Endodermal cell (in vitro differentiated cells): ENCODE data around the gene FAM131A. TPM values are rescaled to one million over a fixed set of nuclear protein-coding genes. Genes with fewer than 3 reads are reported as not detected.

Experiments
- DNase-seq: peaks from one replicate; pipeline ENCODE4 v3.0.0-alpha.2; 2017
- H3K27ac ChIP-seq: 2 replicates; pipeline ENCODE4 v1.5.1; 2013; ENCODE audit warnings: mild to moderate bottlenecking, low read depth, low read length, moderate library complexity
- H3K27me3 ChIP-seq: 2 replicates; pipeline ENCODE4 v1.6.1; 2013; ENCODE audit warnings: mild to moderate bottlenecking, low read length, moderate library complexity; ENCODE audit not compliant: insufficient read depth, control insufficient read depth, poor library complexity, severe bottlenecking
- H3K36me3 ChIP-seq: 2 replicates; pipeline ENCODE4 v1.7.0; 2013; ENCODE audit warnings: mild to moderate bottlenecking, low read length, moderate library complexity; ENCODE audit not compliant: control insufficient read depth, insufficient read depth
- H3K4me1 ChIP-seq: one replicate; pipeline ENCODE4 v1.7.0; 2013; ENCODE audit warnings: low read length; ENCODE audit not compliant: control insufficient read depth, insufficient read depth
- H3K4me3 ChIP-seq: 2 replicates; pipeline ENCODE4 v1.5.1; 2013; ENCODE audit warnings: mild to moderate bottlenecking, low read length, moderate library complexity
- H3K9ac ChIP-seq: 2 replicates; pipeline ENCODE4 v1.6.1; 2013; ENCODE audit warnings: mild to moderate bottlenecking, low read length, moderate library complexity; ENCODE audit not compliant: poor library complexity, severe bottlenecking; ENCODE audit errors: extremely low read depth
- H3K9me3 ChIP-seq: 2 replicates; pipeline ENCODE4 v1.6.1; 2013; ENCODE audit warnings: mild to moderate bottlenecking, low read length, moderate library complexity; ENCODE audit not compliant: control insufficient read depth
- H3K27ac Mint-ChIP-seq: 2 replicates; pipeline ENCODE4 v1.8.0; 2020; ENCODE audit warnings: mixed read lengths
- H3K27me3 Mint-ChIP-seq: 2 replicates; pipeline ENCODE4 v1.8.0; 2021; ENCODE audit warnings: mild to moderate bottlenecking, mixed read lengths; ENCODE audit not compliant: insufficient read depth
- H3K36me3 Mint-ChIP-seq: 2 replicates; pipeline ENCODE4 v1.8.0; 2020; ENCODE audit warnings: low read depth, mixed read lengths
- H3K4me1 Mint-ChIP-seq: 2 replicates; pipeline ENCODE4 v1.8.0; 2020; ENCODE audit warnings: mixed read lengths
- H3K4me3 Mint-ChIP-seq: 2 replicates; pipeline ENCODE4 v1.8.0; 2020; ENCODE audit warnings: mild to moderate bottlenecking, moderate library complexity, mixed read lengths
- H3K9me3 Mint-ChIP-seq: 2 replicates; pipeline ENCODE4 v1.8.0; 2020; ENCODE audit warnings: mild to moderate bottlenecking, mixed read lengths
- WGBS, 2 experiments: methylation state at CpG; one replicate each; pipeline versions ENCODE4 v1.1.5 to v1.1.7; 2013; ENCODE audit warnings: missing lambda C conversion rate in 2 of 2, mixed read lengths in 1 of 2; ENCODE audit not compliant: insufficient coverage in 1 of 2, insufficient read length in 1 of 2; 5-methylcytosine and 5-hydroxymethylcytosine counted together
- total RNA-seq, 2 donors: library from RNA; stranded (reverse); fragmentation: NEBNext Ultra II Directional in 1 of 2; extraction: Animal tissue kit (Norgen Biotek cat#: 25700) in 1 of 2; gene quantifications; 2 replicates in 1 of 2; 3 replicates in 1 of 2; pipeline ENCODE4 v1.2.1, GENCODE V29; 2021
- TF ChIP-seq, protein P1 (sequence below): fragments of 200-600 bp; sonication (generic); conservative IDR thresholded peaks from 2 replicates; pipeline ENCODE4 v1.5.0; 2021; ENCODE audit warnings: antibody characterized with exemption, mild to moderate bottlenecking

Gene FAM131A
- total RNA-seq, 2 donors from 2014 or later, result 18.3 to 24.1 TPM

DNA sequence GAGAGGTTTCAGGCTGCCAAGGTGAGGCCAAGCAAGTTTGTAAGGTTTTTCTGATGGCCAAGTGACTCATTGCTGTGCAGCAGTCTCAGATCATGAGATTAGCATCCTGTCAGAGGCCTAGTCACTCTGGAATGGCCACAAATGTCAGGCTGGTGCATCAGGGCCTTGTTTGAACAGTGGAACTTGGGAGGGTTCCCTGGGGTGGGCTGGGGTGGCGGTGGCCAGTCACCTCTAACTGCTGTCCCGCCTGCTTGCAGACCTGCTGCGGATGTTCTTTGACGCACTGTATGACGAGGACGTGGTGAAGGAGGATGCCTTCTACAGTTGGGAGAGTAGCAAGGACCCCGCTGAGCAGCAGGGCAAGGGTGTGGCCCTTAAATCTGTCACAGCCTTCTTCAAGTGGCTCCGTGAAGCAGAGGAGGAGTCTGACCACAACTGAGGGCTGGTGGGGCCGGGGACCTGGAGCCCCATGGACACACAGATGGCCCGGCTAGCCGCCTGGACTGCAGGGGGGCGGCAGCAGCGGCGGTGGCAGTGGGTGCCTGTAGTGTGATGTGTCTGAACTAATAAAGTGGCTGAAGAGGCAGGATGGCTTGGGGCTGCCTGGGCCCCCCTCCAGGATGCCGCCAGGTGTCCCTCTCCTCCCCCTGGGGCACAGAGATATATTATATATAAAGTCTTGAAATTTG is 2.8 kb upstream of the FAM131A start:
- no peak overlapping the region for H3K4me3 Mint-ChIP-seq
- no peaks in the 10 kb centered on the region for H3K9me3 Mint-ChIP-seq
- H3K27ac Mint-ChIP-seq, result peak overlapping the region; percentile 91
- Histone ChIP-seq H3K4me1 (no peaks in the 10 kb centered on the region), H3K36me3 (peaks cover 56% of the 10 kb centered on the region), H3K27ac (no peak overlapping the region), H3K9me3 (no peaks in the 10 kb centered on the region), H3K27me3 (no peaks in the 10 kb centered on the region), H3K9ac (no peak overlapping the region), H3K4me3 (no peak overlapping the region)
- peaks cover 51% of the 10 kb centered on the region for H3K36me3 Mint-ChIP-seq
- peaks cover 9% of the 10 kb centered on the region for H3K4me1 Mint-ChIP-seq
- peaks cover 4% of the 10 kb centered on the region for H3K27me3 Mint-ChIP-seq
- DNase-seq, result no peak
- WGBS, 2 experiments, result 91 to 92% methylated on average over 7 to 14 of the region's 15 CpGs
- TF ChIP-seq, protein P1, sequence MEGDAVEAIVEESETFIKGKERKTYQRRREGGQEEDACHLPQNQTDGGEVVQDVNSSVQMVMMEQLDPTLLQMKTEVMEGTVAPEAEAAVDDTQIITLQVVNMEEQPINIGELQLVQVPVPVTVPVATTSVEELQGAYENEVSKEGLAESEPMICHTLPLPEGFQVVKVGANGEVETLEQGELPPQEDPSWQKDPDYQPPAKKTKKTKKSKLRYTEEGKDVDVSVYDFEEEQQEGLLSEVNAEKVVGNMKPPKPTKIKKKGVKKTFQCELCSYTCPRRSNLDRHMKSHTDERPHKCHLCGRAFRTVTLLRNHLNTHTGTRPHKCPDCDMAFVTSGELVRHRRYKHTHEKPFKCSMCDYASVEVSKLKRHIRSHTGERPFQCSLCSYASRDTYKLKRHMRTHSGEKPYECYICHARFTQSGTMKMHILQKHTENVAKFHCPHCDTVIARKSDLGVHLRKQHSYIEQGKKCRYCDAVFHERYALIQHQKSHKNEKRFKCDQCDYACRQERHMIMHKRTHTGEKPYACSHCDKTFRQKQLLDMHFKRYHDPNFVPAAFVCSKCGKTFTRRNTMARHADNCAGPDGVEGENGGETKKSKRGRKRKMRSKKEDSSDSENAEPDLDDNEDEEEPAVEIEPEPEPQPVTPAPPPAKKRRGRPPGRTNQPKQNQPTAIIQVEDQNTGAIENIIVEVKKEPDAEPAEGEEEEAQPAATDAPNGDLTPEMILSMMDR, result no peak

DNA sequence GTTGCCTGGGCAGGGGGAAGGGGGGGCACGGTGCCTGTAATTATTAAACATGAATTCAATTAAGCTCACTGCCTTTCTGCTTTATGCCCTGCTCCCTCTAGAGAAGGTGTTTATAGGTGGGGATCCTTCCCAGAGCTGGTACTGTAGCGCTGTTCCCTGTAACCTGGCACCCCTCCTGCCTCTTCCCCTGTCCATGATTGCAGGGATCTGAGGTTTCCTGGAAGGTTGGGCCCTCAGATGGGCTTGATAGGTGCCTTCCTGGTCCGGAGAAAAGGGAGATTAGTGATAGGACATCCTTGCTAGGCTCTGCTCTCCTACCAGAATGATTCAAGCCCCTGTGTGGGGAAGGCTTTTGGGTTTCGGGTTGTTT is 2.1 kb upstream of the FAM131A start:
- Histone ChIP-seq H3K4me1 (no peaks in the 10 kb centered on the region), H3K9me3 (no peaks in the 10 kb centered on the region), H3K27ac (peak overlapping the region; percentile 87), H3K27me3 (no peaks in the 10 kb centered on the region), H3K9ac (peak overlapping the region; percentile 80), H3K36me3 (peaks cover 49% of the 10 kb centered on the region), H3K4me3 (peak overlapping the region; percentile 81)
- Mint-ChIP-seq H3K4me1 (peaks cover 9% of the 10 kb centered on the region), H3K4me3 (peak overlapping the region; percentile 74), H3K36me3 (peaks cover 44% of the 10 kb centered on the region), H3K27me3 (peaks cover 4% of the 10 kb centered on the region), H3K27ac (peak overlapping the region; percentile 96), H3K9me3 (no peaks in the 10 kb centered on the region)
- no peak for DNase-seq
- TF ChIP-seq, protein P1, result no peak
- WGBS, 2 experiments, result 20 to 73% methylated on average over 1 to 3 of the region's 4 CpGs

DNA sequence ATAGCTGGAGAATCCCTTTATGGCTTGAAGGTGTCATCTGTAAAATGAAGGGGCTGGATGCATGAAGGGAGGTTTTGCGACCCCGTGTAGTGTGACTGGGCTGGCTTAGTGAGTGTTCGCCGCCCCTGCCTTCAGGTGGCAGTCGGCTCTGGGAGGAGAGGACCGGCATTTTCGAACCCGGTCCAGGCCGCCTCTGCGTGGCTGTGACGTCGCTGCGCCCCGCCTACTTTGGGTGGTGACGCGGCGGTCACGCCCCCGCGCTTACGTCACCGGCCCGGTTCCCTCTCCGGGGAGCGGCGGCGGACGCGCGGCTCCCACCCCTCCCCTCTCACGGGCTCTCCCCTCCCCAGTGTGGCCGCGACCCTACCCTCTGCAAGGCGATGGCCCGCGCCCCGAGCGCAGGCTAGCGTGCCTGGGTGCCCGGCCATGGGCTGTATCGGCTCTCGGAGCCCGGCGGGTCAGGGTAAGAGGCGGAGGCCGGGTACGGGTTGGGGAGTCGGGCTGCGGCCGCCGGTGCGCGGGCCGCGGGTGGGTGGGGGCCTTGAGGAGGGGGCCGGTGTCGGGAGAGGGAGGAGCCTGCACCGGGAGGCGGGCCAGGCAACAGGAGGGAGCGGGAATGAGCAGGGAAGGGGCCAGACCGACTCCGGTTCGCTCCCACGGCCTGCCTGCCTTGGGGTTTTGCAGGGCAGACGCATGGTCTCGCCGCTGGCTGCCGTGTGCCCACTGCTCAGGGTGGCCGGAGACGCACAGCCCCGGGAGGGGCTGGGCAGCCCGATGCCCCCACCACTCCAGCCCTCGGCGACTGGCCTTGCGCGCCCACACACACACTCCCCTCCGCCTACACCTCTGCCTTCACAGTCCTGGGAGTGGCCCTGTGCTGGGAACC is 1.5 kb upstream of the FAM131A start:
- Mint-ChIP-seq H3K9me3 (no peaks in the 10 kb centered on the region), H3K27ac (peak overlapping the region; percentile 96), H3K4me3 (peak overlapping the region; percentile 74), H3K4me1 (peaks cover 14% of the 10 kb centered on the region), H3K27me3 (peaks cover 4% of the 10 kb centered on the region), H3K36me3 (peaks cover 45% of the 10 kb centered on the region)
- peak overlapping the region; percentile 81 for H3K4me3 ChIP-seq
- H3K27ac ChIP-seq, result peak overlapping the region; percentile 87
- no peaks in the 10 kb centered on the region for H3K27me3 ChIP-seq
- no peaks in the 10 kb centered on the region for H3K4me1 ChIP-seq
- peak; percentile 98 for DNase-seq
- peaks cover 45% of the 10 kb centered on the region for H3K36me3 ChIP-seq
- no peaks in the 10 kb centered on the region for H3K9me3 ChIP-seq
- peak overlapping the region; percentile 80 for H3K9ac ChIP-seq
- 1 to 3% methylated on average over 14 to 77 of the region's 77 CpGs for WGBS, 2 experiments
- TF ChIP-seq, protein P1, result peak; percentile 21
